ENCODE results near the gene P2RX4.

The P2RX4 gene

GRCh38 chr12:121189131-121189530, 20.8 kb upstream of the P2RX4 start:
- H2AFZ ChIP-seq (ENCODE audit: low read depth): no peak overlapping the region

GRCh38 chr12:121189619-121190155, 20.2 kb upstream of the P2RX4 start:
- no peak overlapping the region for H3K27ac ChIP-seq

More at GRCh38 chr12:121189131-121189530, 20.8 kb upstream of the P2RX4 start:
- TF ChIP-seq, protein P1, sequence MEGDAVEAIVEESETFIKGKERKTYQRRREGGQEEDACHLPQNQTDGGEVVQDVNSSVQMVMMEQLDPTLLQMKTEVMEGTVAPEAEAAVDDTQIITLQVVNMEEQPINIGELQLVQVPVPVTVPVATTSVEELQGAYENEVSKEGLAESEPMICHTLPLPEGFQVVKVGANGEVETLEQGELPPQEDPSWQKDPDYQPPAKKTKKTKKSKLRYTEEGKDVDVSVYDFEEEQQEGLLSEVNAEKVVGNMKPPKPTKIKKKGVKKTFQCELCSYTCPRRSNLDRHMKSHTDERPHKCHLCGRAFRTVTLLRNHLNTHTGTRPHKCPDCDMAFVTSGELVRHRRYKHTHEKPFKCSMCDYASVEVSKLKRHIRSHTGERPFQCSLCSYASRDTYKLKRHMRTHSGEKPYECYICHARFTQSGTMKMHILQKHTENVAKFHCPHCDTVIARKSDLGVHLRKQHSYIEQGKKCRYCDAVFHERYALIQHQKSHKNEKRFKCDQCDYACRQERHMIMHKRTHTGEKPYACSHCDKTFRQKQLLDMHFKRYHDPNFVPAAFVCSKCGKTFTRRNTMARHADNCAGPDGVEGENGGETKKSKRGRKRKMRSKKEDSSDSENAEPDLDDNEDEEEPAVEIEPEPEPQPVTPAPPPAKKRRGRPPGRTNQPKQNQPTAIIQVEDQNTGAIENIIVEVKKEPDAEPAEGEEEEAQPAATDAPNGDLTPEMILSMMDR (conservative IDR thresholded peaks at IDR 0.05; ENCODE audit: low read depth, low read length): no peak
- Histone ChIP-seq H3K79me2 (ENCODE audit: insufficient read depth, low read depth) (no peaks in the 10 kb centered on the region), H3K4me3 (IDR thresholded peaks at IDR 0.05; ENCODE audit: insufficient read depth, low read depth, low read length) (no peak overlapping the region), H3K9ac (no peak overlapping the region), H3K27ac (no peak overlapping the region), H3K4me2 (no peak overlapping the region), H3K36me3 (ENCODE audit: insufficient read depth) (no peaks in the 10 kb centered on the region), H3K4me1 (ENCODE audit: low read depth, poor library complexity, severe bottlenecking) (no peaks in the 10 kb centered on the region), H4K20me1 (ENCODE audit: insufficient read depth) (no peaks in the 10 kb centered on the region), H3K27me3 (ENCODE audit: insufficient read depth, low read depth) (no peaks in the 10 kb centered on the region)

GRCh38 chr12:121190523-121191031, 19.4 kb upstream of the P2RX4 start:
- Histone ChIP-seq H3K4me2 (no peak overlapping the region), H3K9ac (no peak overlapping the region), H4K20me1 (ENCODE audit: insufficient read depth) (no peaks in the 10 kb centered on the region), H3K79me2 (ENCODE audit: insufficient read depth, low read depth) (no peaks in the 10 kb centered on the region), H3K27me3 (ENCODE audit: insufficient read depth, low read depth) (no peaks in the 10 kb centered on the region), H3K36me3 (ENCODE audit: insufficient read depth) (no peaks in the 10 kb centered on the region), H3K4me1 (ENCODE audit: low read depth, poor library complexity, severe bottlenecking) (no peaks in the 10 kb centered on the region), H3K27ac (no peak overlapping the region), H3K4me3 (IDR thresholded peaks at IDR 0.05; ENCODE audit: insufficient read depth, low read depth, low read length) (no peak overlapping the region), H2AFZ (ENCODE audit: low read depth) (no peak overlapping the region)
- TF ChIP-seq, protein P1 (conservative IDR thresholded peaks at IDR 0.05; ENCODE audit: low read depth, low read length): no peak

More at GRCh38 chr12:121189619-121190155, 20.2 kb upstream of the P2RX4 start:
- Histone ChIP-seq H3K4me2 (no peak overlapping the region), H3K4me3 (IDR thresholded peaks at IDR 0.05; ENCODE audit: insufficient read depth, low read depth, low read length) (no peak overlapping the region), H3K27me3 (ENCODE audit: insufficient read depth, low read depth) (no peaks in the 10 kb centered on the region), H4K20me1 (ENCODE audit: insufficient read depth) (no peaks in the 10 kb centered on the region), H3K4me1 (ENCODE audit: low read depth, poor library complexity, severe bottlenecking) (no peaks in the 10 kb centered on the region), H3K9ac (no peak overlapping the region), H3K36me3 (ENCODE audit: insufficient read depth) (no peaks in the 10 kb centered on the region), H3K79me2 (ENCODE audit: insufficient read depth, low read depth) (no peaks in the 10 kb centered on the region), H2AFZ (ENCODE audit: low read depth) (no peak overlapping the region)
- TF ChIP-seq, protein P1 (conservative IDR thresholded peaks at IDR 0.05; ENCODE audit: low read depth, low read length): no peak

GRCh38 chr12:121191151-121191550, 18.8 kb upstream of the P2RX4 start:
- no peaks in the 10 kb centered on the region for H3K79me2 ChIP-seq (ENCODE audit: insufficient read depth, low read depth)
- H3K9ac ChIP-seq: no peak overlapping the region
- no peaks in the 10 kb centered on the region for H3K4me1 ChIP-seq (ENCODE audit: low read depth, poor library complexity, severe bottlenecking)
- H2AFZ ChIP-seq (ENCODE audit: low read depth): no peak overlapping the region
- H4K20me1 ChIP-seq (ENCODE audit: insufficient read depth): no peaks in the 10 kb centered on the region
- TF ChIP-seq, protein P1 (conservative IDR thresholded peaks at IDR 0.05; ENCODE audit: low read depth, low read length): no peak
- no peaks in the 10 kb centered on the region for H3K36me3 ChIP-seq (ENCODE audit: insufficient read depth)
- no peak overlapping the region for H3K4me2 ChIP-seq
- H3K4me3 ChIP-seq (IDR thresholded peaks at IDR 0.05; ENCODE audit: insufficient read depth, low read depth, low read length): no peak overlapping the region
- no peak overlapping the region for H3K27ac ChIP-seq
- no peaks in the 10 kb centered on the region for H3K27me3 ChIP-seq (ENCODE audit: insufficient read depth, low read depth)
